CD8-positive, alpha-beta memory T cell (primary cell): Measurements from ENCODE around the gene NAA16. TPM values are rescaled to one million over a fixed set of nuclear protein-coding genes. Genes with fewer than 3 reads are reported as not detected.
"Not testable (repeated sequence)": the region's sequence is repeated elsewhere in the genome, so short reads cannot be mapped to it uniquely, and the experiment has no call there.

Experiments
- CTCF ChIA-PET: fragments of 350-600 bp; sonication (Branson Sonifier 250); formaldehyde crosslinking; loops from one replicate; lab custom pipeline; 2021; ENCODE audit warnings: antibody characterized with exemption; lab: Charles Lee
- POLR2A ChIA-PET: fragments of 350-600 bp; sonication (Branson Sonifier 250); formaldehyde crosslinking; loops from one replicate; lab custom pipeline; 2021; ENCODE audit warnings: antibody characterized with exemption; lab: Charles Lee
- DNase-seq, 5 donors: peaks; one replicate each; pipeline versions ENCODE4 v3.0.0 to v3.0.0-alpha.2; 2020 to 2022; ENCODE audit warnings: mixed read lengths in 1 of 5
- H3K27ac ChIP-seq: one replicate; pipeline ENCODE4 v1.7.0; 2013; ENCODE audit warnings: low read depth, mild to moderate bottlenecking, low read length, moderate library complexity
- H3K27me3 ChIP-seq: 2 replicates; pipeline ENCODE4 v1.7.0; 2013; ENCODE audit warnings: low read length, mild to moderate bottlenecking; ENCODE audit not compliant: insufficient read depth, poor library complexity, severe bottlenecking
- H3K36me3 ChIP-seq: 2 replicates; pipeline ENCODE4 v1.7.0; 2013; ENCODE audit warnings: mild to moderate bottlenecking, low read length, moderate library complexity; ENCODE audit not compliant: insufficient read depth
- H3K4me1 ChIP-seq: 2 replicates; pipeline ENCODE4 v1.7.0; 2013; ENCODE audit warnings: mild to moderate bottlenecking, low read length, moderate library complexity; ENCODE audit not compliant: insufficient read depth
- H3K4me3 ChIP-seq: 2 replicates; pipeline ENCODE4 v1.7.0; 2013; ENCODE audit warnings: mild to moderate bottlenecking, low read length
- H3K9me3 ChIP-seq: 2 replicates; pipeline ENCODE4 v1.7.0; 2013; ENCODE audit warnings: mild to moderate bottlenecking, low read length
- H3K27ac Mint-ChIP-seq, 8 donors: one replicate each; pipeline ENCODE4 v1.8.0; 2020 to 2021; ENCODE audit warnings: mixed read lengths in 8 of 8, mild to moderate bottlenecking in 6 of 8, inconsistent platforms in 3 of 8, moderate library complexity in 3 of 8
- H3K27me3 Mint-ChIP-seq, 2 donors: one replicate each; pipeline ENCODE4 v1.8.0; 2020 to 2021; ENCODE audit warnings: mixed read lengths in 2 of 2, mild to moderate bottlenecking in 1 of 2, moderate library complexity in 1 of 2
- H3K36me3 Mint-ChIP-seq, 3 donors: one replicate each; pipeline ENCODE4 v1.8.0; 2020 to 2021; ENCODE audit warnings: mixed read lengths in 3 of 3, inconsistent platforms in 1 of 3, mild to moderate bottlenecking in 1 of 3
- H3K4me1 Mint-ChIP-seq, 3 donors: one replicate each; pipeline ENCODE4 v1.8.0; 2020 to 2021; ENCODE audit warnings: mixed read lengths in 3 of 3, inconsistent platforms in 1 of 3, mild to moderate bottlenecking in 1 of 3
- H3K4me3 Mint-ChIP-seq, 7 donors: one replicate each; pipeline ENCODE4 v1.8.0; 2020 to 2021; ENCODE audit warnings: mixed read lengths in 7 of 7, mild to moderate bottlenecking in 6 of 7, moderate library complexity in 4 of 7, inconsistent platforms in 2 of 7
- H3K9me3 Mint-ChIP-seq, 5 donors: one replicate each; pipeline ENCODE4 v1.8.0; 2020 to 2022; ENCODE audit warnings: mixed read lengths in 5 of 5, mild to moderate bottlenecking in 3 of 5, moderate library complexity in 2 of 5, inconsistent platforms in 1 of 5
- polyA plus RNA-seq: library from polyadenylated mRNA; unstranded; fragments of 300-500 nt; fragmentation: Illumina TruSeq; gene quantifications from one replicate; pipeline ENCODE4 v1.2.3, GENCODE V29; 2021
- total RNA-seq, 2 experiments: library from RNA; stranded (reverse); gene quantifications; one replicate each; pipeline ENCODE4 v1.2.3, GENCODE V29; 2021

Gene NAA16
- total and polyA plus RNA-seq, 3 experiments from 2014 or later = 17.0 to 24.0 (median 23.3) TPM

GRCh38 chr13:41345914-41346589 lies 35.0 kb downstream of the NAA16 start:
- POLR2A ChIA-PET = no interaction called here

GRCh38 chr13:41352935-41353840 lies 42.1 kb downstream of the NAA16 start:
- no peak overlapping the region for H3K4me3 ChIP-seq
- DNase-seq = peak; percentile 27 to 73 (median 60)
- peaks cover 51 to 62% (median 61%) of the 10 kb centered on the region in 3 donors for H3K4me1 Mint-ChIP-seq
- ChIA-PET CTCF (interaction anchor here (0.7 to 2.4 kb wide), 4 partner anchors 9 to 898 kb away, joined by 3 to 7 read pairs (median 5); no protein-coding TSS in a partner anchor), POLR2A (no interaction called here)
- H3K36me3 ChIP-seq = no peaks in the 10 kb centered on the region
- H3K4me3 Mint-ChIP-seq = peak overlapping the region in 5 of 7 donors; percentile 10 to 53 (median 21)
- H3K9me3 ChIP-seq = no peaks in the 10 kb centered on the region
- H3K36me3 Mint-ChIP-seq = peaks cover 4 to 18% (median 12%) of the 10 kb centered on the region in 3 donors
- H3K27ac Mint-ChIP-seq = peak overlapping the region; percentile 11 to 99 (median 92)
- peaks cover 0 to 2% of the 10 kb centered on the region in 2 donors for H3K27me3 Mint-ChIP-seq
- H3K9me3 Mint-ChIP-seq = no peaks in the 10 kb centered on the region
- no peaks in the 10 kb centered on the region for H3K27me3 ChIP-seq
- H3K27ac ChIP-seq = peak overlapping the region; percentile 34
- H3K4me1 ChIP-seq = peaks cover 55% of the 10 kb centered on the region

More at GRCh38 chr13:41345914-41346589, 35.0 kb downstream of the NAA16 start:
- Histone ChIP-seq H3K4me3 (no peak overlapping the region), H3K27me3 (no peaks in the 10 kb centered on the region), H3K9me3 (no peaks in the 10 kb centered on the region), H3K27ac (no peak overlapping the region), H3K36me3 (peaks cover 6% of the 10 kb centered on the region), H3K4me1 (peaks cover 15% of the 10 kb centered on the region)
- H3K36me3 Mint-ChIP-seq = peaks cover 6 to 58% (median 23%) of the 10 kb centered on the region in 3 donors
- peaks cover 51 to 66% (median 60%) of the 10 kb centered on the region in 3 donors for H3K4me1 Mint-ChIP-seq
- CTCF ChIA-PET = no interaction called here
- no peaks in the 10 kb centered on the region for H3K9me3 Mint-ChIP-seq
- H3K27ac Mint-ChIP-seq = peak overlapping the region; percentile 80 to 94 (median 86)
- peak overlapping the region in 5 of 7 donors; percentile 14 to 69 (median 54) for H3K4me3 Mint-ChIP-seq
- no peak for DNase-seq
- H3K27me3 Mint-ChIP-seq = no peaks in the 10 kb centered on the region

GRCh38 chr13:41354416-41354815 lies 43.3 kb downstream of the NAA16 start:
- H3K9me3 Mint-ChIP-seq = no peaks in the 10 kb centered on the region
- no peaks in the 10 kb centered on the region for H3K9me3 ChIP-seq
- H3K4me3 ChIP-seq = no peak overlapping the region
- ChIA-PET POLR2A (no interaction called here), CTCF (no interaction called here)
- H3K27ac Mint-ChIP-seq = peak overlapping the region in 7 of 8 donors; percentile 47 to 99 (median 80)
- peaks cover 56 to 65% (median 64%) of the 10 kb centered on the region in 3 donors for H3K4me1 Mint-ChIP-seq
- no peaks in the 10 kb centered on the region for H3K27me3 ChIP-seq
- H3K4me1 ChIP-seq = peaks cover 68% of the 10 kb centered on the region
- DNase-seq = no peak
- H3K36me3 Mint-ChIP-seq = peaks cover 8 to 21% (median 12%) of the 10 kb centered on the region in 3 donors
- H3K36me3 ChIP-seq = no peaks in the 10 kb centered on the region
- peaks cover 0 to 2% of the 10 kb centered on the region in 2 donors for H3K27me3 Mint-ChIP-seq
- no peak overlapping the region for H3K27ac ChIP-seq
- H3K4me3 Mint-ChIP-seq = no peak overlapping the region

GRCh38 chr13:41356385-41356648 lies 45.2 kb downstream of the NAA16 start:
- not testable (repeated sequence) for H3K27me3 Mint-ChIP-seq, DNase-seq, H3K27me3 ChIP-seq, H3K9me3 Mint-ChIP-seq, H3K9me3 ChIP-seq, H3K36me3 ChIP-seq
- Histone ChIP-seq H3K27ac (peak overlapping the region; percentile 41), H3K4me1 (peaks cover 69% of the 10 kb centered on the region), H3K4me3 (peak overlapping the region; percentile 35)
- peaks cover 59 to 78% (median 73%) of the 10 kb centered on the region in 3 donors for H3K4me1 Mint-ChIP-seq
- POLR2A ChIA-PET = interaction anchor here (0.7 kb wide), 1 partner anchor 129 kb away, joined by 3 read pairs; no protein-coding TSS in a partner anchor
- peak overlapping the region; percentile 93 to 100 (median 96) for H3K27ac Mint-ChIP-seq
- H3K36me3 Mint-ChIP-seq = peaks cover 12 to 31% (median 12%) of the 10 kb centered on the region in 3 donors
- CTCF ChIA-PET = interaction anchor here (1.5 to 2.9 kb wide), 2 partner anchors 10 to 296 kb away, joined by 4 to 11 read pairs; no protein-coding TSS in a partner anchor
- H3K4me3 Mint-ChIP-seq = peak overlapping the region; percentile 42 to 90 (median 70)

- Histone ChIP-seq H3K9me3 (no peaks in the 10 kb centered on the region), H3K36me3 (peaks cover 6% of the 10 kb centered on the region), H3K27me3 (no peaks in the 10 kb centered on the region), H3K4me1 (peaks cover 69% of the 10 kb centered on the region), H3K4me3 (peak overlapping the region; percentile 35), H3K27ac (peak overlapping the region; percentile 41)
- ChIA-PET CTCF (interaction anchor here (0.8 to 2.9 kb wide), 4 partner anchors 10 to 296 kb away, joined by 3 to 11 read pairs (median 4); no protein-coding TSS in a partner anchor), POLR2A (interaction anchor here (0.5 to 0.7 kb wide), 2 partner anchors 19 to 129 kb away, joined by 3 to 5 read pairs; no protein-coding TSS in a partner anchor)
- H3K27ac Mint-ChIP-seq = peak overlapping the region; percentile 90 to 100 (median 93)
- H3K9me3 Mint-ChIP-seq = no peaks in the 10 kb centered on the region
- peak in 3 of 5 donors; percentile 34 to 68 (median 55) for DNase-seq
- H3K36me3 Mint-ChIP-seq = peaks cover 12 to 35% (median 15%) of the 10 kb centered on the region in 3 donors
- H3K27me3 Mint-ChIP-seq = peaks cover 0 to 2% of the 10 kb centered on the region in 2 donors
- peaks cover 60 to 83% (median 74%) of the 10 kb centered on the region in 3 donors for H3K4me1 Mint-ChIP-seq
- H3K4me3 Mint-ChIP-seq = peak overlapping the region; percentile 42 to 90 (median 70)
Observed at GRCh38 chr13:41356786-41357185, 45.7 kb downstream of the NAA16 start.

GRCh38 chr13:41361491-41361890 lies 50.4 kb downstream of the NAA16 start:
- Histone ChIP-seq H3K9me3 (no peaks in the 10 kb centered on the region), H3K4me3 (no peak overlapping the region), H3K27ac (no peak overlapping the region), H3K27me3 (no peaks in the 10 kb centered on the region), H3K4me1 (peaks cover 30% of the 10 kb centered on the region), H3K36me3 (peaks cover 21% of the 10 kb centered on the region)
- ChIA-PET CTCF (no interaction called here), POLR2A (no interaction called here)
- no peaks in the 10 kb centered on the region for H3K9me3 Mint-ChIP-seq
- peak overlapping the region in 4 of 8 donors; percentile 12 to 71 (median 56) for H3K27ac Mint-ChIP-seq
- no peak overlapping the region for H3K4me3 Mint-ChIP-seq
- peaks cover 41 to 69% (median 43%) of the 10 kb centered on the region in 3 donors for H3K4me1 Mint-ChIP-seq
- DNase-seq = no peak
- no peaks in the 10 kb centered on the region for H3K27me3 Mint-ChIP-seq
- H3K36me3 Mint-ChIP-seq = peaks cover 20 to 70% (median 31%) of the 10 kb centered on the region in 3 donors

- Histone ChIP-seq H3K36me3 (peaks cover 35% of the 10 kb centered on the region), H3K27me3 (no peaks in the 10 kb centered on the region), H3K27ac (no peak overlapping the region), H3K9me3 (no peaks in the 10 kb centered on the region), H3K4me1 (peaks cover 5% of the 10 kb centered on the region), H3K4me3 (no peak overlapping the region)
- H3K9me3 Mint-ChIP-seq = no peaks in the 10 kb centered on the region
- H3K4me1 Mint-ChIP-seq = peaks cover 16 to 44% (median 18%) of the 10 kb centered on the region in 3 donors
- no peak overlapping the region for H3K27ac Mint-ChIP-seq
- no peaks in the 10 kb centered on the region for H3K27me3 Mint-ChIP-seq
- DNase-seq = no peak
- no peak overlapping the region for H3K4me3 Mint-ChIP-seq
- H3K36me3 Mint-ChIP-seq = peaks cover 24 to 84% (median 44%) of the 10 kb centered on the region in 3 donors
- POLR2A ChIA-PET = no interaction called here
- CTCF ChIA-PET = interaction anchor here (1.3 kb wide), 1 partner anchor 12 kb away, joined by 4 read pairs; no protein-coding TSS in a partner anchor
Observed at GRCh38 chr13:41364043-41364442, 53.0 kb downstream of the NAA16 start.
